H1 (cell line): Measurements from ENCODE around the gene CCDC78. TPM values are rescaled to one million over a fixed set of nuclear protein-coding genes. Genes with fewer than 3 reads are reported as not detected.

Source experiments
- ATF3 ChIP-seq: IDR thresholded peaks from 2 replicates; pipeline ENCODE4 v1.6.1; 2011; ENCODE audit warnings: low read depth, mild to moderate bottlenecking, low read length; ENCODE audit not compliant: insufficient read depth
- BACH1 ChIP-seq: IDR thresholded peaks from 2 replicates; pipeline ENCODE4 v1.6.1; 2012; ENCODE audit warnings: low read length, improper control_type of control experiment
- BRCA1 ChIP-seq: IDR thresholded peaks from 2 replicates; pipeline ENCODE4 v1.6.1; 2012; ENCODE audit warnings: low read depth, low read length, improper control_type of control experiment
- CBX5 ChIP-seq: fragments of 300-800, 300-1000 bp; sonication (generic); IDR thresholded peaks from 2 replicates; pipeline ENCODE4 v1.7.1; 2016; ENCODE audit warnings: antibody characterized with exemption, low read length, low read depth
- CHD1 ChIP-seq: IDR thresholded peaks from 2 replicates; pipeline ENCODE4 v1.6.1; 2012; ENCODE audit warnings: low read depth, low read length, improper control_type of control experiment
- CREB1 ChIP-seq: IDR thresholded peaks from 2 replicates; pipeline ENCODE4 v1.6.1; 2012; ENCODE audit warnings: inconsistent platforms
- FOSL1 ChIP-seq: IDR thresholded peaks from 2 replicates; pipeline ENCODE4 v1.6.1; 2011; ENCODE audit warnings: mild to moderate bottlenecking, low read depth, low read length, moderate library complexity; ENCODE audit not compliant: insufficient read depth
- HDAC2 ChIP-seq, 2 experiments: fragments of 300-600 bp in 1 of 2; sonication (generic) in 1 of 2; IDR thresholded peaks; 2 replicates each; pipeline ENCODE4 v1.6.1; 2011 to 2012; ENCODE audit warnings: low read depth in 2 of 2, low read length in 2 of 2, mild to moderate bottlenecking in 2 of 2, moderate library complexity in 2 of 2, borderline replicate concordance in 1 of 2, inconsistent platforms in 1 of 2
- KDM1A ChIP-seq: fragments of 200-600, 300-600 bp; sonication (generic); IDR thresholded peaks from 2 replicates; pipeline ENCODE4 v1.7.1; 2016; ENCODE audit warnings: mild to moderate bottlenecking, low read length, borderline replicate concordance
- POLR2AphosphoS5 ChIP-seq: IDR thresholded peaks from 2 replicates; pipeline ENCODE4 v1.6.1; 2011; ENCODE audit warnings: low read depth, low read length
- RBBP5 ChIP-seq: IDR thresholded peaks from 2 replicates; pipeline ENCODE4 v1.7.1; 2012; ENCODE audit warnings: low read depth, mild to moderate bottlenecking, inconsistent platforms, low read length, moderate library complexity, borderline replicate concordance
- RNF2 ChIP-seq: fragments of 200-900, 300-1000 bp; sonication (generic); IDR thresholded peaks from 2 replicates; pipeline ENCODE4 v1.7.1; 2016; ENCODE audit warnings: borderline replicate concordance, low read depth, mild to moderate bottlenecking, antibody characterized with exemption, low read length; ENCODE audit not compliant: poor library complexity, severe bottlenecking; ENCODE audit errors: missing control alignments
- RXRA ChIP-seq: IDR thresholded peaks from 2 replicates; pipeline ENCODE4 v1.6.1; 2011; ENCODE audit warnings: low read depth, mild to moderate bottlenecking, low read length, moderate library complexity; ENCODE audit not compliant: insufficient read depth
- SP1 ChIP-seq: IDR thresholded peaks from 2 replicates; pipeline ENCODE4 v1.6.1; 2011; ENCODE audit warnings: low read depth, low read length
- YY1 ChIP-seq: IDR thresholded peaks from 2 replicates; pipeline ENCODE4 v1.6.1; 2011; ENCODE audit warnings: low read depth, mild to moderate bottlenecking, low read length
- ZNF274 ChIP-seq: IDR thresholded peaks from 2 replicates; pipeline ENCODE4 v1.7.0; 2012; ENCODE audit warnings: low read length, borderline replicate concordance; ENCODE audit errors: extremely low read depth
- polyA plus RNA-seq, 7 experiments: library from polyadenylated mRNA; depleted of rRNA in 3 of 7; stranded (reverse) in 5 of 7; unstranded in 2 of 7; fragments of >200 nt in 5 of 7; fragments of 200-250 nt in 2 of 7; gene quantifications; 1 replicate in 5 of 7; 2 replicates in 1 of 7; 4 replicates in 1 of 7; pipeline versions ENCODE4 v1.2.1 to v1.2.3, GENCODE V29; 2011 to 2013; ENCODE audit warnings: missing spikeins in 2 of 7, mixed read lengths in 2 of 7
- total RNA-seq: library from RNA; stranded (reverse); fragmentation: NEBNext Ultra II Directional; extraction: Animal tissue kit (Norgen Biotek cat#: 25700); gene quantifications from 2 replicates; pipeline ENCODE4 v1.2.1, GENCODE V29; 2021
- TF ChIP-seq, protein P1 (sequence below): IDR thresholded peaks from 2 replicates; pipeline ENCODE4 v1.6.1; 2012; ENCODE audit warnings: low read length, inconsistent platforms

CCDC78 gene
- total and polyA plus RNA-seq, 2 of the 8 experiments (the other 6 are each of a cell fraction or from before 2014, with no cell fraction given) = 7.1 to 8.5 TPM

- TF ChIP-seq HDAC2 (IDR thresholded peaks at IDR 0.05; ENCODE audit: borderline replicate concordance in 1 of 2, low read depth in 2 of 2, low read length in 2 of 2) = no peak
- TF ChIP-seq, protein P1, sequence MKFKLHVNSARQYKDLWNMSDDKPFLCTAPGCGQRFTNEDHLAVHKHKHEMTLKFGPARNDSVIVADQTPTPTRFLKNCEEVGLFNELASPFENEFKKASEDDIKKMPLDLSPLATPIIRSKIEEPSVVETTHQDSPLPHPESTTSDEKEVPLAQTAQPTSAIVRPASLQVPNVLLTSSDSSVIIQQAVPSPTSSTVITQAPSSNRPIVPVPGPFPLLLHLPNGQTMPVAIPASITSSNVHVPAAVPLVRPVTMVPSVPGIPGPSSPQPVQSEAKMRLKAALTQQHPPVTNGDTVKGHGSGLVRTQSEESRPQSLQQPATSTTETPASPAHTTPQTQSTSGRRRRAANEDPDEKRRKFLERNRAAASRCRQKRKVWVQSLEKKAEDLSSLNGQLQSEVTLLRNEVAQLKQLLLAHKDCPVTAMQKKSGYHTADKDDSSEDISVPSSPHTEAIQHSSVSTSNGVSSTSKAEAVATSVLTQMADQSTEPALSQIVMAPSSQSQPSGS = no peak
- no peak for TF ChIP-seq CBX5
- no peak for TF ChIP-seq CREB1
- no peak for TF ChIP-seq FOSL1
- TF ChIP-seq CHD1 = no peak
- no peak for TF ChIP-seq ZNF274
- TF ChIP-seq BRCA1 = no peak
- TF ChIP-seq YY1 = no peak
- no peak for TF ChIP-seq ATF3
- TF ChIP-seq POLR2AphosphoS5 = no peak
- TF ChIP-seq BACH1 = no peak
- no peak for TF ChIP-seq SP1
- no peak for TF ChIP-seq RNF2
- TF ChIP-seq RXRA = no peak
- TF ChIP-seq RBBP5 = no peak
- no peak for TF ChIP-seq KDM1A
Measured at GRCh38 chr16:745739-746138, 19.5 kb upstream of the CCDC78 start (continued).
